ENCODE measurements around the gene FARS2. TPM values are rescaled to one million over a fixed set of nuclear protein-coding genes. Genes with fewer than 3 reads are reported as not detected.
"Not testable (repeated sequence)": the region's sequence is repeated elsewhere in the genome, so short reads cannot be mapped to it uniquely, and the experiment has no call there.

The FARS2 gene
- polyA plus RNA-seq, 3 donors = 12.2 to 21.6 (median 17.7) TPM

DNA sequence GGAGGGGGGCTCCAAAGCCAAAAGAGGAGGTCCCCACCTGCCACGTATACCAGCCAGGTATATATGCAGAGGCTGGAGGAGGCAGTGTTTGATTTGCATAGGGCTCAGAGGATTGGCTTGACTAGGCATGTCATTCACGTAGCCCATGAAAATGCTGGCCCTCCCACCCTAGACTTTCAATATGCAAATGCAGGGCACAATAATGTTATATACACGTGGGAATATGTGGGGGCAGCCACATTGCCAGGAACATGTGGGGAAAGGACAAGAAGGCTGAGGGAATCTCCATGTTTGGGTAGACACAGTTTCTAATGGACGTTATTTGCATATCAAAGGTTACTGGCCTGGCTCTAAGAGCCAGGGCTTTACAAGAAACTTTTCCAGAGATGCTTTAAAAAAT is 301.8 kb downstream of the FARS2 start:
- H3K9me3 ChIP-seq (replicated peaks in 1 of 2; ENCODE audit: control insufficient read depth in 1 of 2, insufficient read depth in 1 of 2, low read length in 2 of 2) = peaks cover 0 to 7% of the 10 kb centered on the region in 2 donors
- H3K79me2 ChIP-seq (ENCODE audit: insufficient read depth, low read length) = no peaks in the 10 kb centered on the region
- no peaks in the 10 kb centered on the region for H4K20me1 ChIP-seq (ENCODE audit: insufficient read depth, low read length)
- no peak overlapping the region for H3K4me3 ChIP-seq (replicated peaks in 1 of 3; ENCODE audit: low read depth in 2 of 3, low read length in 3 of 3)
- H3K36me3 ChIP-seq (replicated peaks in 1 of 2; ENCODE audit: control insufficient read depth in 1 of 2, insufficient read depth in 2 of 2, low read length in 2 of 2) = no peaks in the 10 kb centered on the region
- H3K27me3 ChIP-seq (ENCODE audit: control insufficient read depth in 2 of 2, insufficient read depth in 2 of 2, low read length in 2 of 2) = no peaks in the 10 kb centered on the region
- H2AFZ ChIP-seq (ENCODE audit: insufficient read depth, low read depth, low read length, poor library complexity, severe bottlenecking) = no peak overlapping the region
- H3K9ac ChIP-seq (ENCODE audit: insufficient read depth, low read length, poor library complexity, severe bottlenecking) = no peak overlapping the region
- peaks cover 0 to 3% of the 10 kb centered on the region in 2 donors for H3K36me3 Mint-ChIP-seq
- intact Hi-C loops (cut with micrococcal nuclease) = no loop called here
- no peak overlapping the region for H3K4me3 Mint-ChIP-seq
- H3K27ac ChIP-seq (ENCODE audit: low read depth in 1 of 2, low read length in 2 of 2) = no peak overlapping the region
- H3K4me1 Mint-ChIP-seq = no peaks in the 10 kb centered on the region
- peaks cover 0 to 4% (median 2%) of the 10 kb centered on the region in 7 donors for H3K9me3 Mint-ChIP-seq
- no peak for TF ChIP-seq CTCF (IDR thresholded peaks at IDR 0.05)
- H3K27me3 Mint-ChIP-seq (ENCODE audit: low read depth in 3 of 3) = no peaks in the 10 kb centered on the region
- 95% methylated on average over 3 of the region's 4 CpGs for WGBS (ENCODE audit: insufficient coverage)
- no peak for DNase-seq
- H3K4me2 ChIP-seq (replicated peaks; ENCODE audit: extremely low read depth, low read length, poor library complexity, severe bottlenecking) = no peak overlapping the region
- H3K4me1 ChIP-seq (ENCODE audit: control insufficient read depth in 1 of 2, insufficient read depth in 2 of 2, low read length in 2 of 2) = no peaks in the 10 kb centered on the region
- no peak overlapping the region for H3K27ac Mint-ChIP-seq

DNA sequence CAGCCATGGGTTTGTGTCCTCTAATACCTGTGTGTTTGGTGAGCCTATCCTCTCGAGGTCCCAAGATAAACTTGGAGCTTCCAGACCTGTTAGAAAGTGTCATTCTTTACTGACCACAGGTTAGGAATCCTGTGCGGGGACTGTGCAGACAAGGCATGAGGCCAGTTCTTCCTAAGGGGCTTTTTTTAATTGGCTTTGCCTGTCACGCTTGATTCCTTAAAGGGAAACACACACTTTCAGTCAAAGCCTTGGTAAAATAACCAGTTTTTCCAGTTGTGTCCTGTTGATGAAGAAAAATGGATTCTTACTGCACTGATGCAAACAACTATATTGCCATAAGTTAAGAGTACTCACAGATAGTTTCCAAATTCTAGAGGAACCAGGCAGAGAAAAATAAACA is 303.4 kb downstream of the FARS2 start:
- H3K27ac Mint-ChIP-seq; H3K9me3 Mint-ChIP-seq; H3K4me3 Mint-ChIP-seq; H3K4me1 ChIP-seq (ENCODE audit: control insufficient read depth in 1 of 2, insufficient read depth in 2 of 2, low read length in 2 of 2); H3K4me1 Mint-ChIP-seq; H3K27me3 Mint-ChIP-seq (ENCODE audit: low read depth in 3 of 3); H3K4me3 ChIP-seq (replicated peaks in 1 of 3; ENCODE audit: low read depth in 2 of 3, low read length in 3 of 3); H4K20me1 ChIP-seq (ENCODE audit: insufficient read depth, low read length); H3K9ac ChIP-seq (ENCODE audit: insufficient read depth, low read length, poor library complexity, severe bottlenecking); intact Hi-C loops (cut with micrococcal nuclease); H3K27me3 ChIP-seq (ENCODE audit: control insufficient read depth in 2 of 2, insufficient read depth in 2 of 2, low read length in 2 of 2); H3K9me3 ChIP-seq (replicated peaks in 1 of 2; ENCODE audit: control insufficient read depth in 1 of 2, insufficient read depth in 1 of 2, low read length in 2 of 2); H2AFZ ChIP-seq (ENCODE audit: insufficient read depth, low read depth, low read length, poor library complexity, severe bottlenecking); DNase-seq; H3K36me3 ChIP-seq (replicated peaks in 1 of 2; ENCODE audit: control insufficient read depth in 1 of 2, insufficient read depth in 2 of 2, low read length in 2 of 2); H3K4me2 ChIP-seq (replicated peaks; ENCODE audit: extremely low read depth, low read length, poor library complexity, severe bottlenecking); H3K79me2 ChIP-seq (ENCODE audit: insufficient read depth, low read length); H3K36me3 Mint-ChIP-seq; H3K27ac ChIP-seq (ENCODE audit: low read depth in 1 of 2, low read length in 2 of 2): not testable (repeated sequence)
- WGBS (ENCODE audit: insufficient coverage) = 100% methylated on average over 1 of the region's 3 CpGs

All from CD14-positive monocyte (primary cell).